ENCODE data around the gene UGT1A5.

- TF ChIP-seq CTCF (conservative IDR thresholded peaks at IDR 0.05; ENCODE audit: low read length) = no peak
- TF ChIP-seq EZH2phosphoT487 (IDR thresholded peaks at IDR 0.05; ENCODE audit: borderline replicate concordance, low read depth, low read length) = no peak
Observed at GRCh38 chr2:233691443-233692433, 21.0 kb upstream of the UGT1A5 start.

Data from OCI-LY7 (cell line).